Large intestine (tissue), 3 donors: ENCODE measurements around the gene WWP2. TPM values are rescaled to one million over a fixed set of nuclear protein-coding genes. Genes with fewer than 3 reads are reported as not detected.
"Not testable (repeated sequence)": the region's sequence is repeated elsewhere in the genome, so short reads cannot be mapped to it uniquely, and the experiment has no call there.

Source experiments
- DNase-seq, 2 donors: peaks; one replicate each; pipeline versions ENCODE4 v3.0.0 to v3.0.0-alpha.2; 2013
- H3K27ac ChIP-seq: one replicate; pipeline ENCODE4 v1.5.1; 2013; ENCODE audit warnings: low read length
- H3K27me3 ChIP-seq: 2 replicates; pipeline ENCODE4 v1.6.1; 2013; ENCODE audit warnings: low read length; ENCODE audit not compliant: control insufficient read depth, insufficient read depth
- H3K36me3 ChIP-seq: 2 replicates; pipeline ENCODE4 v1.6.1; 2013; ENCODE audit warnings: low read length; ENCODE audit not compliant: control insufficient read depth, insufficient read depth
- H3K4me1 ChIP-seq: one replicate; pipeline ENCODE4 v1.6.1; 2013; ENCODE audit warnings: low read length; ENCODE audit not compliant: control insufficient read depth, insufficient read depth
- H3K4me3 ChIP-seq: one replicate; pipeline ENCODE4 v1.5.1; 2013; ENCODE audit warnings: low read length
- H3K9me3 ChIP-seq: one replicate; pipeline ENCODE4 v1.6.1; 2013; ENCODE audit warnings: mild to moderate bottlenecking, low read depth, low read length, moderate library complexity; ENCODE audit not compliant: control insufficient read depth
- WGBS: methylation state at CpG from one replicate; pipeline ENCODE4 v1.1.5; 2013; ENCODE audit warnings: low lambda C conversion rate; ENCODE audit not compliant: insufficient coverage; 5-methylcytosine and 5-hydroxymethylcytosine counted together
- polyA plus RNA-seq: library from polyadenylated mRNA; unstranded; fragments of 120-200 nt; gene quantifications from one replicate; pipeline ENCODE4 v1.2.1, GENCODE V29; 2013

Gene WWP2
- polyA plus RNA-seq, 1 donor, result 40.4 TPM

DNA sequence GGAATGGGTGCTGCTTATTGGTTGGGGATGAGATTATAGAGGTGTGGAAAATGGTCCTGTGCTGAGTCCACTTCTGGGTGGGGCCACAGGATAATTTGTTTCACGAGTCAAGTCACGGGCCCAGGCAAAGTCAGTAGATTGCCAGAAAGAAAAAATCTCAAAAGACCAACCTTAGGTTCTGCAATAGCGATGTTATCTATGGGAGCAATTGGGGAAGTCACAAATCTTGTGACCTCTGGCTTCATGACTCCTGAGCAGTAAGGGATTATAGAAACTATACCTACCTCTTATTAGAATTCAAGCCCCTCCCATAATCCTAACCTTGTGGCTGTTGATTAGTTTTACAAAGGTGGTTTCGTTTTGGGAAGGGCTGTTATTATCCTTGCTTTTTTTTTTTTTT, 31.4 kb downstream of the WWP2 start:
- H3K4me3 ChIP-seq, result no peak overlapping the region
- H3K36me3 ChIP-seq, result peaks cover 25% of the 10 kb centered on the region
- no peaks in the 10 kb centered on the region for H3K27me3 ChIP-seq
- 100% methylated on average over 1 of the region's 4 CpGs for WGBS
- H3K27ac ChIP-seq, result no peak overlapping the region
- no peaks in the 10 kb centered on the region for H3K4me1 ChIP-seq
- no peaks in the 10 kb centered on the region for H3K9me3 ChIP-seq
- DNase-seq, result no peak

DNA sequence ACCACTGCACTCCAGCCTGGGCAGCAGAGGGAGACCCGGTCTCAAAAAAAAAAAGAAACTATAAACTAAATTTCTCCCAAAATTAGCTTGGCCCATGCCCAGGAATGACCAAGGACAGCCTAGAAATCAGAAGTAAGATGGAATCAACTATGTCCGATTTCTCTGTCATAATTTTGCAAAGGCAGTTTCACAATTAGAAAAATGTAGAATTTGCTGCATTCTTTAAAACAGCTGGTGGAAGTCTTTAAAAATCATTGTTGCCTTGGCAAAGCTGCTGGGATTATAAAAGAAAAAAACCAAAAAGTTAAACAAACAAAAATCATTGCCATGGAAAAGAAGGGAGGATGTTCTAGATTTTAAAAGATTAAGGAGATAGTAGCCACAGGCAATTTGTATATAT, 32.4 kb downstream of the WWP2 start:
- Histone ChIP-seq H3K4me3 (no peak overlapping the region), H3K9me3 (no peaks in the 10 kb centered on the region), H3K4me1 (no peaks in the 10 kb centered on the region), H3K27me3 (no peaks in the 10 kb centered on the region), H3K27ac (no peak overlapping the region), H3K36me3 (peaks cover 27% of the 10 kb centered on the region)
- 92% methylated on average over 2 of the region's 2 CpGs for WGBS
- no peak for DNase-seq

- peak; percentile 56 to 57 for DNase-seq
- Histone ChIP-seq H3K9me3 (no peaks in the 10 kb centered on the region), H3K36me3 (peaks cover 32% of the 10 kb centered on the region), H3K27me3 (no peaks in the 10 kb centered on the region), H3K27ac (no peak overlapping the region), H3K4me3 (no peak overlapping the region), H3K4me1 (no peaks in the 10 kb centered on the region)
- 0% methylated on average over 2 of the region's 19 CpGs for whole genome bisulfite sequencing
These were observed 34.4 kb downstream of the WWP2 start for GRCh38 chr16:69796285-69797118.

GRCh38 chr16:69798466-69798865, 36.3 kb downstream of the WWP2 start:
- no peak overlapping the region for H3K27ac ChIP-seq
- no peaks in the 10 kb centered on the region for H3K9me3 ChIP-seq
- H3K4me1 ChIP-seq, result no peaks in the 10 kb centered on the region
- H3K4me3 ChIP-seq, result no peak overlapping the region
- H3K27me3 ChIP-seq, result no peaks in the 10 kb centered on the region
- peaks cover 31% of the 10 kb centered on the region for H3K36me3 ChIP-seq
- no peak for DNase-seq
- WGBS, result no CpG with 5 or more reads among the region's 8 CpGs

- Histone ChIP-seq H3K9me3 (no peaks in the 10 kb centered on the region), H3K36me3 (peaks cover 33% of the 10 kb centered on the region), H3K27me3 (no peaks in the 10 kb centered on the region), H3K4me3 (no peak overlapping the region), H3K27ac (no peak overlapping the region), H3K4me1 (no peaks in the 10 kb centered on the region)
- no peak for DNase-seq
- WGBS, result no CpG with 5 or more reads among the region's 11 CpGs
These were observed 37.5 kb downstream of the WWP2 start for GRCh38 chr16:69799611-69800031.

DNA sequence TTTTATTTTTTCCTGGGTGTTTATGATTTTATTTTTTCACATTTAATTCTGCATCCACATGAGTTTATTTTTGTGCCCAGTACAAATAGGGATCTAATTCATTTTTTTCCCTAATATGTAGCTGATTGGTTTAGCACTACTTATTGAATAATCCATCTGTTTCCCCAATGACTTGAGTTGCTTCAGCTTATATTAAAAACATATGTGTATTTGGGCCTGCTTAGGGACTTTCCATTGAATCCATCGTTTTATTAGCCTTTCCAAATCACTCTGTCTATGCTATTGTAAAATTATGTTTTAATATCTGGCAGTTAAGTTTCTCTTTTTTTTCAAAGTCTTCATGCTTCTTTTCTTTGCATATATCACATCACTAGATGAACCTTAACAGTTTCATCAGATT, 42.2 kb downstream of the WWP2 start:
- Histone ChIP-seq H3K27me3 (no peaks in the 10 kb centered on the region), H3K27ac (no peak overlapping the region), H3K9me3 (no peaks in the 10 kb centered on the region), H3K4me3 (no peak overlapping the region), H3K4me1 (no peaks in the 10 kb centered on the region), H3K36me3 (peaks cover 30% of the 10 kb centered on the region)
- WGBS, result 88% methylated on average over 1 of the region's 1 CpG
- no peak for DNase-seq

GRCh38 chr16:69806776-69807175, 44.6 kb downstream of the WWP2 start:
- not testable (repeated sequence) for H3K9me3 ChIP-seq, H3K27ac ChIP-seq, H3K27me3 ChIP-seq, DNase-seq, H3K4me3 ChIP-seq, H3K4me1 ChIP-seq
- H3K36me3 ChIP-seq, result peaks cover 31% of the 10 kb centered on the region

DNA sequence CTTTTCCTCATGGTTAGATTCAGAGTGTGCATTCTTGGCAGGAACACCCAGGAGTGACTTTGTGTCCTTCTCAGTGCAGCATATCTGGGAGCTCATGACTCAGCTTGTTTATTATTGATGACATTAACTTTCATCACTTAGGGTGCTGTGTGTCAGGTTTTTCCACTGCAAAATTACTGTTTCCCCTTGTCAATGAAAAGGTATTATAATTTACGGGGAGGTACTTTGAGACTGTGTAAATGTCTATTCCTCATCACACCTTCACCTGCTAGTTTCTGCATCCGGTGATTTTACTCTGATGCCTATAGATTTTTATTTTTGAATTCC, 50.5 kb downstream of the WWP2 start:
- no peak overlapping the region for H3K27ac ChIP-seq
- no peaks in the 10 kb centered on the region for H3K9me3 ChIP-seq
- WGBS, result 100% methylated on average over 2 of the region's 2 CpGs
- peaks cover 29% of the 10 kb centered on the region for H3K36me3 ChIP-seq
- no peaks in the 10 kb centered on the region for H3K4me1 ChIP-seq
- no peaks in the 10 kb centered on the region for H3K27me3 ChIP-seq
- DNase-seq, result no peak
- H3K4me3 ChIP-seq, result no peak overlapping the region

GRCh38 chr16:69814078-69814477, 51.9 kb downstream of the WWP2 start:
- Histone ChIP-seq H3K4me1 (no peaks in the 10 kb centered on the region), H3K4me3 (no peak overlapping the region), H3K27ac (no peak overlapping the region), H3K27me3 (no peaks in the 10 kb centered on the region), H3K9me3 (no peaks in the 10 kb centered on the region), H3K36me3 (peaks cover 36% of the 10 kb centered on the region)
- no peak for DNase-seq
- WGBS, result no CpG with 5 or more reads among the region's 5 CpGs

- no peaks in the 10 kb centered on the region for H3K27me3 ChIP-seq
- H3K4me3 ChIP-seq, result no peak overlapping the region
- no CpG with 5 or more reads among the region's 4 CpGs for WGBS
- H3K4me1 ChIP-seq, result no peaks in the 10 kb centered on the region
- H3K27ac ChIP-seq, result no peak overlapping the region
- peak in 1 of 2 donors; percentile 22 for DNase-seq
- H3K36me3 ChIP-seq, result peaks cover 34% of the 10 kb centered on the region
- no peaks in the 10 kb centered on the region for H3K9me3 ChIP-seq
These were observed 52.4 kb downstream of the WWP2 start for GRCh38 chr16:69814561-69814960.

DNA sequence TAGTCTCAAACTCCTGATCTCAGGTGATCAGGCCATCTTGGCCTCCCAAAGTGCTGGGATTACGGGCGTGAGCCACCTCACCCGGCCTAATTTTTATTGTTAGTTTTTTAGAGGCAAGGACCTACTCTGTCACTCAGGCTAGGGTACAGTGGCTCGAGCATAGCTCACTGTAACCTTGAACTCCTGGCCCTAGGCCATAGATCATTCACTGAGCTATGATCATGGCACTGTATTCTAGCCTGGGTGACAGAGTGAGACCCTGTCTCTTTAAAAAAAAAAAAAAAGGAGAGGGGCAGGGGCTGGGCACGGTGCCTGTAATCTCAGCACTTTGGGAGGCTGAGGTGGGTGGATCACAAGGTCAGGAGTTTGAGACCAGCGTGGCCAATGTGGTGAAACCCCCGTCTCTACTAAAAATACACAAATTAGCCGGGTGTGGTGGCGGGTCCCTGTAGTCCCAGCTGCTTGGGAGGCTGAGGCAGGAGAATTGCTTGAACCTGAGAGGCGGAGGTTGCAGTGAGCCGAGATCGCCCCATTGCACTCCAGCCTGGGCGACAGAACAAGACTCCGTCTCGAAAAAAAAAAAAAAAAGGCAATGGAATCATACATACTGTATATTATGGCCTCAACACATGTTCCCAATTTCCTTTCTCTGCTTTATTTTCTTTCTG, 53.2 kb downstream of the WWP2 start:
- not testable (repeated sequence) for DNase-seq
- peaks cover 30% of the 10 kb centered on the region for H3K36me3 ChIP-seq
- 100% methylated on average over 2 of the region's 15 CpGs for WGBS

More for the DNA sequence above, 53.2 kb downstream of the WWP2 start:
- H3K4me3 ChIP-seq, H3K27ac ChIP-seq, H3K9me3 ChIP-seq, H3K27me3 ChIP-seq, H3K4me1 ChIP-seq: not testable (repeated sequence)
